HepG2 (cell line): Measurements from ENCODE around the gene WWP2. TPM values are rescaled to one million over a fixed set of nuclear protein-coding genes. Genes with fewer than 3 reads are reported as not detected.

Experiments
- CCDC6 ChIP-seq: sonication (generic); formaldehyde crosslinking; IDR thresholded peaks from 2 replicates; pipeline ENCODE4 v1.8.1; 2022; ENCODE audit warnings: mild to moderate bottlenecking, missing genetic modification reagents, moderate library complexity
- GMEB1 ChIP-seq: sonication (generic); formaldehyde crosslinking; IDR thresholded peaks from 2 replicates; pipeline ENCODE4 v1.5.1; 2020; ENCODE audit warnings: missing genetic modification reagents, mild to moderate bottlenecking, borderline replicate concordance
- HMGXB4 ChIP-seq, 2 experiments: sonication (generic) in 1 of 2; formaldehyde crosslinking in 1 of 2; IDR thresholded peaks; 2 replicates each; pipeline versions ENCODE4 v1.4.0 to v1.6.1; 2018 to 2020; ENCODE audit warnings: missing genetic modification reagents in 2 of 2, borderline replicate concordance in 1 of 2, low read depth in 1 of 2, mild to moderate bottlenecking in 1 of 2, missing biosample characterization in 1 of 2
- IKZF1 ChIP-seq: fragments of 450-650 bp; IDR thresholded peaks from 2 replicates; pipeline ENCODE4 v1.7.1; 2016
- MAX ChIP-seq: IDR thresholded peaks from 2 replicates; pipeline ENCODE4 v1.6.1; 2012; ENCODE audit warnings: inconsistent platforms
- MLXIP ChIP-seq: sonication (generic); formaldehyde crosslinking; IDR thresholded peaks from 2 replicates; pipeline ENCODE4 v1.9.0; 2021; ENCODE audit warnings: missing genetic modification reagents, borderline replicate concordance
- PHF21A ChIP-seq: sonication (generic); formaldehyde crosslinking; IDR thresholded peaks from 2 replicates; pipeline ENCODE4 v1.5.0; 2020; ENCODE audit warnings: mild to moderate bottlenecking, missing genetic modification reagents
- RFXANK ChIP-seq: IDR thresholded peaks from 2 replicates; pipeline ENCODE4 v1.6.1; 2016
- ZBTB49 ChIP-seq: sonication (generic); formaldehyde crosslinking; IDR thresholded peaks from 2 replicates; pipeline ENCODE4 v1.4.0; 2020; ENCODE audit warnings: missing genetic modification reagents, borderline replicate concordance
- ZNF292 ChIP-seq: sonication (generic); formaldehyde crosslinking; IDR thresholded peaks from 2 replicates; pipeline ENCODE4 v1.8.1; 2022; ENCODE audit warnings: mild to moderate bottlenecking, low read depth, missing genetic modification reagents, borderline replicate concordance
- ZNF512B ChIP-seq: sonication (generic); formaldehyde crosslinking; IDR thresholded peaks from 2 replicates; pipeline ENCODE4 v1.5.1; 2020; ENCODE audit warnings: missing genetic modification reagents, mild to moderate bottlenecking, borderline replicate concordance
- ZNF639 ChIP-seq: conservative IDR thresholded peaks from 2 replicates; pipeline ENCODE4 v1.6.1; 2018; ENCODE audit warnings: missing genetic modification reagents
- ZNF780A ChIP-seq: sonication (generic); formaldehyde crosslinking; IDR thresholded peaks from 2 replicates; pipeline ENCODE4 v1.8.0; 2022; ENCODE audit warnings: mild to moderate bottlenecking, missing genetic modification reagents, moderate library complexity
- polyA plus RNA-seq, 8 experiments: library from polyadenylated mRNA; depleted of rRNA in 3 of 8; stranded (reverse) in 7 of 8; unstranded in 1 of 8; fragments of >200 nt; fragmentation: Illumina TruSeq in 4 of 8; extraction: Trizol in 4 of 8; gene quantifications; 2 replicates each; pipeline versions ENCODE4 v1.2.1 to v1.2.3, GENCODE V29; 2011 to 2016; ENCODE audit warnings: low read depth in 4 of 8, missing spikeins in 1 of 8, mixed read lengths in 1 of 8; ENCODE audit not compliant: insufficient read depth in 1 of 8
- total RNA-seq, 5 experiments: library from RNA; depleted of rRNA; stranded (reverse); fragments of >200 nt; fragmentation: Illumina TruSeq; extraction: Trizol; gene quantifications; 2 replicates each; pipeline ENCODE4 v1.2.3, GENCODE V29; 2016; ENCODE audit warnings: low read depth in 1 of 5

Gene WWP2
- total and polyA plus RNA-seq, 2 of the 13 experiments (the other 11 are each of a cell fraction or from before 2014, with no cell fraction given): 11.4 to 28.2 TPM

GRCh38 chr16:69724981-69725479, 37.1 kb upstream of the WWP2 start (continued):
- TF ChIP-seq ZNF292 (CRISPR knock-in tag) (no peak), CCDC6 (0 out of 2 replicates have a peak, but pooled peaks have one; percentile 44), MAX (0 out of 2 replicates have a peak, but pooled peaks have one; percentile 29), RFXANK (CRISPR knock-in tag) (no peak), ZNF639 (no peak; the same call in 1 of the 2 replicates), IKZF1 (no peak), ZNF780A (CRISPR knock-in tag) (no peak), GMEB1 (CRISPR knock-in tag) (no peak), ZBTB49 (CRISPR knock-in tag) (no peak), PHF21A (CRISPR knock-in tag) (no peak), HMGXB4 (CRISPR knock-in tag; IDR thresholded peaks at IDR 0.05; ENCODE audit: borderline replicate concordance in 1 of 2, low read depth in 1 of 2) (no peak), ZNF512B (CRISPR knock-in tag) (no peak), MLXIP (0 out of 2 replicates have a peak, but pooled peaks have one; percentile 50)
